Erythroblast (primary cell): ENCODE data around the gene CLCF1.

Experiments used
- GATA1 ChIP-seq: IDR thresholded peaks from 2 replicates; pipeline ENCODE4 v1.6.1; 2011; ENCODE audit warnings: low read depth, mild to moderate bottlenecking, control low read depth, low read length, moderate library complexity
- POLR2A ChIP-seq: IDR thresholded peaks from 2 replicates; pipeline ENCODE4 v1.6.1; 2011; ENCODE audit warnings: mild to moderate bottlenecking, low read length

GRCh38 chr11:67390947-67391303 is 17.5 kb upstream of the CLCF1 start:
- TF ChIP-seq POLR2A, result no peak
- no peak for TF ChIP-seq GATA1
